HCEC 1CT (cell line): ENCODE results near the gene TNNT2.

ENCODE experiments used
- DNase-seq: peaks from one replicate; pipeline ENCODE4 v3.0.0-alpha.2; 2017

TNNT2 gene

DNA sequence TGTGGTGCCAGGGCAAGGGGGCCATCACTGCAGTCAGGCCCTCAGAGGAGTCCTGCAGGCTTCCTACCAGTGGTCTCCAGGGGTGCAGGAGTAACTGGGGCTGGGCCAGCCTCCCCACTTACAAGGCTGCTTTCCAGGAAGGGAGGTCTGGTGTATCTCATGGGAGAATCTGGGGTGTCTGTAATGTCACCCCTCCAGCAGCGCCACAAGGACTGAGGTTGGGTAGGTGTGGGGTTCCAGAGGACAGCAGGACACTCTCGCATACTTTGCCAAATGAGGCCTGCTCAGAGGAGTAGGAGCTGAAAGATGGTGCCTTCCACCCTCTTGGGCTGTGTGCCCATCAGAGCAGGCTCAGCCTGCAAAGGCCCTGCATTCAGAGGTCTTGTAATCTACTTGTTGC is 46.9 kb downstream of the TNNT2 start:
- no peak for DNase-seq

DNA sequence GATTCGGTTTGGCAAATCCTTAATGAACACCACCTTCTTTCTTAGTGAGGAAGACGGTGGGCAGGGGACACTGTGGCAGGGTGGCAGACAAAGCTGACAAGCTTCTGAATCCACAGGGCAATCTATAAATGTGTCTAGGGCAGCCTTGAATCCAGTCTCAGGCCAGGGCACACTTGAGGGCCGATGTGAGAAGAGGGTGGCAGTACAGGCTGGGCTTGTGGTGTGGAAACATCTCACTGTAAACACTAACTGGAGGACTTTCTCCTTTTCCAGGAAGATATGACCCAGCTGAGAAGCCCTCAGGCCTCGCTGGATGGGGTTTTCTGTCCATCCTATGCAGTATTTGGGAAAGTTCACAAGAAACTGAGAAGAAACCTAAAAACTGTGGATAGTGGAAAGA is 47.7 kb downstream of the TNNT2 start:
- DNase-seq = no peak

DNA sequence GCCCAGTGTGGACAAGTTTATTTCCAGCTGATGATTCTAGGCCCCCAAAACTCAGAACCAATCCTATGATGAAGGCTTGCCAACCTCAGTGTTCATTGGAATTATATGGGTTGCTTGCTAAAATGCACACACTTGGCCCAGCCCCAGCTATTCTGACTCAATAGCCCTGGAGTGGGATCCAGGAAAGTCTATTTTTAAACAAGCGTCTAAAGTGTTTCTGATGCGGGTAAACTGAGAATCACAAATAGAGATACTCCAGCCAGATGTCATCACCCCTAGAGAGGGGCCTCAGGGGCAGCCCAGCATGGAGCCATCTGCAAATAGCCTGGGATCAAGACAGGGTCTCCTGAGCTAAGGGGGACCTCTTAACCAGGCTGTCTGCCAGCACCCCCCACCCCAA is 48.2 kb downstream of the TNNT2 start:
- peak; percentile 9 for DNase-seq

DNA sequence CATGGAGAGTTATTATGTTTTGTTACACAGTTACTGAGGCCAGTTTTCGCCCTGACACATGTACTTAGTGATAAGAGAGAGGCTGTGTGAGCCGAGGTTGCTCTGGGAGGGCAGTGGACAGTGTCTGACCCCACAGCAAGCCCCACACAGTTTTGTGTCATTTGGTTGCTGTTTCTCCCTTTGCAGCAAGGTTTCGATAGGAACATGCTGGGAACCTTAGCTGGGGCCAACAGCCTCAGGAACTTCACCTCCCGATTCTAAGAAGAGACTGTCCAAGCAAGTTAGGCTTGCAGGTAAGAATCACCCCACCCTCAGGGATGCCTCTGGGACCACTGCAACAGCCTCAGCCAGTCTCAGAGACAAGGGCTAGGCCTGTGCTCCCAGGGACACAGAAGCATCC is 48.9 kb downstream of the TNNT2 start:
- DNase-seq = no peak

DNA sequence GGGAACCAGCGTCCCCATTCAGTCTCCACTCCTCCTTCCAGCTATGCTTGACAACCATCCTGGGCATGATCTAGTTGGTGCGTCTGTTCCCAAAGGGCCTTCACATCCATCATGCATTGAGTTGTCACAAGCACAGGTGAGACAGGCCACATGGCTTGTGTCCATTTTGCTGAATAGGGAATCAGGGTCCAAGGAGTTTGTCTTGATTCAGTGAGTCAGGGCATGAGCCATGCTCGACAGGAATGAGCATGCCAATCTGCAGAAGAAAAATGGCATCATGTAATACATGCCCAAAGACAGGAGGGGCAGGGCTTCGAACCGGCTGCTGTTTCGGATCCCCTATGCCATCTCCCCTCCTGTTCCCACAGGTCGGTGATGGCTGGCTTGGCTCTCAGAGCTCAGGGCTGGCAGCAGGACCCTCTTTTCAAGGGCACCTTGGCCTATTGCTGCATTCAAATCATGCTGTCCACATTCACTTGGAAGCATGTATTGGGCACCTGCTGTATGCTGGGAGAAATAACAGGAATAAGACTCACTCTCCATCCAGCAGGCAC is 49.7 kb downstream of the TNNT2 start:
- no peak for DNase-seq

DNA sequence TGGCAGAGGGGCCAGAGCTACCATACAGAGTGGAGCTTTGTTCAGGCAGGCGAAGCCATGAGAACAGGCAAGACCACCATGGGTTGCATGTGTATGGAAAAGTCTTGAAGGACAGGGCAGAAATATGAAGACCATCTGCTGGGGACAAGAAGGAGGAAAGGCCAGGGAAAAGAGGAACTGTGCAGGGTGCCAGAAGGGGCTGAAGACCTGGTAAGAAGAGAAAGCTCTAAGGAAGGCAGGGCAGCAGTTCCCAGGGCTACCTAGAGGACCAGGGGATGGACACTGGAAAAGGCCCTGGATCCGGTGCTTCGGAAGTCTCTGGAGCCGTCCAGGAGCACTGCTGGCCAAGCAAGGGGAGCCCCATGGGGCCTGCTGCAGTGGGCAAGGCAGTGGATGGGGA is 50.8 kb downstream of the TNNT2 start:
- DNase-seq = no peak

DNA sequence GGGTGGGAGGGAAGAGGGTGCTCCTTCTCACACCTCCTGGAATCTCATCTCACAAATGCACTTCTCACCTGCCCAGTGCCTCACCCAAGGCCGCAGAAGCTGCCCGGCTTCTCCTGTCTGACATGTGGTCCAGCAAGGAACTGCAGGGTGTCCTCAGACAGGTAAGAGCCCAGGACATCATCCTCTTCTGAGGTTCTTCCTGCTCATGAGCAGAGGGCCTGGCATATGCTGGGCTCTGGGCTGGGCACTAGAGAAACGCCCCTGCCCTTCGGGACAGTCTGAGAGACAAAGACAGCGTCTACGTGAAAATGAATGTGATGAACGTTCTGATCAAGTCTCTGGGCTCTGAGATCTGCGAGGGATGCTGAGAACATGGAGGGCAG is 51.8 kb downstream of the TNNT2 start:
- no peak for DNase-seq

DNA sequence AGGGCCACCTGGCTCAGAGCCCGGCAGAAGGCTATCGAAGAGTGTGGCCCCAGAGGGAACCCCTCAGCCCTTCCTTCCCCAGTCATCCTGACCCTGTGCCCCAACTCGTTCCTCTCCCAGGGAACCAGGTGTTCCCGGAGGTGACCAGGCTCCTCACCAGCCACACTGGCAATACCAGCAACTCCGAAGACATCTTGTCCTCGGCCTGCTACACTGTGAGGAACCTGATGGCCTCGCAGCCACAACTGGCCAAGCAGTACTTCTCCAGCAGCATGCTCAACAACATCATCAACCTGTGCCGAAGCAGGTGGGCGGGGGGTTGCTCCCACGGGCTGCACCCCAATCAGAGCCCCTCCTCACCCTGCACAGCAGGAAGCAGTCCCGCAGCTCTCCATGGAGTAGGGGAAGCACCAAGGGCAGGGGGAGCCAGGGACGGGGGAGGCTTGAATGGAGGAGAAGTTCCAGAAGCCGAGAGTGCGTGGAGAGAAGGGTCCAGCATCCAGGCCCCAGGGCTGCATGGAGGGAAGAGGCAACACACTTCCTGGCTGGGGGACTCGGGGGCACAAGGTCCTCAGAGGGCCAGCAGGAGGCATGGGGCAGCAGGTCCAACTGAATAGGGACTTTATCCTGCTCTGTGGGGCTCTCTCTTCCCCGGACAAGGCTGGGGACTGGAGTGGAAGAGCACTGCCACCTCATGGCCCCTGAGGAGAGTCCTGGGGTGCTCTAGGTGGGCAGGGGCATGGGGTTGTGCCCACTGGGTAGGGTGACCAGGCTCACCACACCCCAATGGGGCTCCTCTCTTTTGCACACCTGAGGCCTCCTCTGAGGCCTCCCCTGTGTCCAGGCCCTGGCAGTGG is 52.4 kb downstream of the TNNT2 start:
- DNase-seq = no peak

DNA sequence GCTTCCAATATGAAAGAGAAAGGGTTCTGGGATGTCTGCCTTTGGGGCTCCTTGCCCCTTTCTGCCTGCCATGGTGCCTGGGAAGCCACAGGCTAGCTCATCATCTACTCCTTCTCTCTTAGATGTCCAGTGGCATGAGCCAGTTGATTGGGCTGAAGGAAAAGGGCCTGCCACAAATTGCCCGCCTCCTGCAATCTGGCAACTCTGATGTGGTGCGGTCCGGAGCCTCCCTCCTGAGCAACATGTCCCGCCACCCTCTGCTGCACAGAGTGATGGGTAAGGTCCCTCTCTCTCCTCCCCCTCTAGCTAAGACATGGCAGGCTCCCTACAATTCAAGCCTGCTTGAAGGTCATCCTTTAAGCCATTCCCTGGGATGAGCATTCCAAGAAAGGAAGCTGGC is 53.2 kb downstream of the TNNT2 start:
- DNase-seq = no peak

DNA sequence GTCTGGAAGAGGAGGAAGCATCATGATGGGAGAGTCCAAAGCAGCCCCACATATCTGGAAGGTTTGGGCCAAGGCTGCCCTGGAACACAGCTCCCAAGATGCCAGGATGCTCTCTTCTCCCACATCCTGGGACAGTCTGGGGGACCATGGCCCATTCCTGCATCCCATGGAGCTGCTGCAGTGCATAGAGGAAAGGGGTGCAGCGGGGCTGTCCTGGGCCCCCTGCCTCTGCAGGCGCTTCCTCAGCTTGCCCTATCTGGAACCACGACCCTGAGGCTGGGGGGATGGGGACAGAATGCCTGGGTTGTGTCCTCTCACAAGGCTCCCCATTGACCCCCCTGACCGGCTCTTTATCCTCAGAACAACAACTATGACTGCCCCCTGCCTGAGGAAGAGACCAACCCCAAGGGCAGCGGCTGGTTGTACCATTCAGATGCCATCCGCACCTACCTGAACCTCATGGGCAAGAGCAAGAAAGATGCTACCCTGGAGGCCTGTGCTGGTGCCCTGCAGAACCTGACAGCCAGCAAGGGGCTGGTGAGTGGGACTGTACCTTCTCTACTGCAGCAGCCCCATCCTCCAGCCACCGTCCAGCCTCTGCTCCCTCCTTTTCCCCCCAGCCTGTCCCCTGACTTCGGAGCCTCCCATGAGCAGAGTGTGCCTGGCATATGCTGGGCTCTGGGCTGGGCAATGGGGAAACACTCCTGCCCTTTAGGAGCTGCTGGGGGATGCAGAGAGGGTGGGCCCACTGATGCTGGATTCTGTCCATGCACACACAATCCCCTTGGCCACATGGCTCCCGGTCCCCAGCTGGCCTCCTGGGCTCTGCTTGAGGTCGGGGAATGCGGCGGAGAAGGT is 54.6 kb downstream of the TNNT2 start:
- DNase-seq = no peak

DNA sequence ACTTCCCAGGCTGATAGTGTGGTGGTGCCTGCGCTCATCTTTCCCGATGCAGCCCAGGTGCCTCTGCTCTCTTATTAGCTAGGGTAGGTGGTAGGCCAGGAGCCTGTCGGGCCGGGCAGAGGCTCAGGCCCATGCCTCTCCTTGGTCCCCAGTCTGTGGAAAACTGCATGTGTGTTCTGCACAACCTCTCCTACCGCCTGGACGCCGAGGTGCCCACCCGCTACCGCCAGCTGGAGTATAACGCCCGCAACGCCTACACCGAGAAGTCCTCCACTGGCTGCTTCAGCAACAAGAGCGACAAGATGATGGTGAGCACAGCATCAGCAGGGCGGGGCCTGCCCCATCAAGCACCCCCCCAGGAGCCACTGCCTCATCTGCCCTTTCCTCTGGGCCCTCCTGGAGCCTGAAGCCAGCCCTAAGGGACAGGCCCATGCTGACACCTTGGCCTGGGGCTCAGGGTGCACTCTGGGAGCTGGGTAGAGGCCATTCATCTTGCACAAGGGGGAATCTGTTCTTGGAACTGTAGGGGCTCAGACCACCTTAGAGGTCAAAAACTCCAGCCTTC is 55.6 kb downstream of the TNNT2 start:
- no peak for DNase-seq

DNA sequence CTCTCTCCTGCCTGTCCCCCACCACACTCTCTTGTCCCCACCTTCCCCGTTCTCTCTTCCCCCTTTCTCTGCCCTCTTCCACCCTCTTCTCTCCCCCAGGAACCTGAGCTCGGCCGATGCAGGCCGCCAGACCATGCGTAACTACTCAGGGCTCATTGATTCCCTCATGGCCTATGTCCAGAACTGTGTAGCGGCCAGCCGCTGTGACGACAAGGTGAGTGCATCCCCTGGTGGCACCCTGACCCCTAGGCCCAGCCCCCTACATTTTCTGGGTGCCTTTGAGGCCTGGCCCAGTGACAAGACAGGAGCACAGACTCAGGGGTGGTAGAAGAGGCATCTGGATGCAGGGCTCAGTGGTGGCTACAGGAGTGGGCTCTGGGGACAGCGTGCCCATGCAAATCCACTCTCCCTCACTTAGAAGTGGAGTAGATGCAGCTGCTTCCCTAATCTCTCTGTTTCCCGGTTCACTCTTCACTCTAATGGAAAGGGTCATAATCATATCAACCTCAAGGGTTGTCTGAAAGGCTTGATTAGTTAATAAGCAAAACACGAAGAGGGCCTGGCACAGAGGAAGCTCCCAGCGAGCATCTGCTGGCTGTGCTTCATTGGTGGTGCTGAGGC is 57.2 kb downstream of the TNNT2 start:
- no peak for DNase-seq

DNA sequence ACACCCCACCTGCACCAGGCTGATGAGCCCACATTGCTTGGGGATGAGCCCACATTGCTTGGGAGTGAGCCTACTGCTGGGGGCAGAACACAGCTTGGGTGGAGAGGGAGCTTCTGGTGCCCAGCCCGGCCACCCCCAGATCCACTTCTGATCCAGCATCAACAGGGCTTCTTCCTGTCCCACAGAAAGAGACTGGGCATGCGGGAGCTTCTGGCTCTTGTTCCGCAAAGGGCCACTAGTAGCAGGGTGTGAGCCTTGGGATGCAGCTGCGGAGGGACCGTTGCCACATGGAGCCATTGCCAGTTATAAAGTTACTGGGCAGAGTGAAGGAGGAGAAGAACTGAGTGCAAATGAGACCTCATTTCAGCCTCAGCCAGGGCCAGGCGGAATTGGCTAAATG is 57.8 kb downstream of the TNNT2 start:
- no peak for DNase-seq

DNA sequence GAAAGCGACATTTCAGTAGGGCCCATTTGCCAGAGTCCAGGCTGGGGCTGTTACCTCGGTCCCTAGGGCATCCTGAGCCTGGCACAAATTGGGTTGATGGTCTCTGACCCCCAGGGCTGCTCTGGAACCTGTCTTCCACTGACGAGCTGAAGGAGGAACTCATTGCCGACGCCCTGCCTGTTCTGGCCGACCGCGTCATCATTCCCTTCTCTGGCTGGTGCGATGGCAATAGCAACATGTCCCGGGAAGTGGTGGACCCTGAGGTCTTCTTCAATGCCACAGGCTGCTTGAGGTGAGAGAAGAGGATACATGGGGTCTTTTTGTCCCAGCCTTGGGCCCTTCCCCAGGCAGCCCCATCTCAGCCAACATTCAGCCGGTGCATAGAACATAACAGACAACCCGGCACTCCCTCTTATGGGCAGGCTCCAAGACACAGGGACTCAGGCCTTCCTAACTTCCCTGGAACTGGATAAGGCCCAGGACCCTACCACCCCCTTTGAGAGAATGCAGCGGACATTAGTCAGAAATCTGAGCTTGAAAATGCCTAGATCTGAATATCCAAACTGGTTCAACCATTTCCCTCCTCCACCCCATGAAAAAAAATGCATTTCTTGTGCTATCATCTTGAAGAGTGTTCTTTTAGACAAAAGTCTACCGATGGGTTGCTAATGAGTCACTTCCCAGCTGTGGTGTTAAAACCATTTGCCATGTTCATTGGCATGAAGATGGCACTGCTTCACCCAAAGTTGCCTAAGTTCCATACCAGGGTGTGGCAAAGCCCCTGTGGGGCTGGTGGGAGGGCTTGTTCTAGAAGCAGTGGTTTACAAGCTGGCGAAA is 58.8 kb downstream of the TNNT2 start:
- no peak for DNase-seq

DNA sequence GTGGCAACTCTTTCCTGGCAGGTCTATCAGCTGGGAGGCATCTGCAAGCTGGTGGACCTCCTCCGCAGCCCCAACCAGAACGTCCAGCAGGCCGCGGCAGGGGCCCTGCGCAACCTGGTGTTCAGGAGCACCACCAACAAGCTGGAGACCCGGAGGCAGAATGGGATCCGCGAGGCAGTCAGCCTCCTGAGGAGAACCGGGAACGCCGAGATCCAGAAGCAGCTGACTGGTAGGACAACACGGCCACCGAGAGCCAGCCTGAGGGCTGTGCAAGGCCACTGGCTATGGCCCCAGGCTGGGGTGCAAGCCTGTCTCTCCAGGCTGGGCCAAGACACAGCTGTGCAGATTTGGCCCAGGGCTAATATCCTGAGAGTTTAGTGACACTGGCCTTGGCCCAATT is 59.9 kb downstream of the TNNT2 start:
- DNase-seq = no peak

DNA sequence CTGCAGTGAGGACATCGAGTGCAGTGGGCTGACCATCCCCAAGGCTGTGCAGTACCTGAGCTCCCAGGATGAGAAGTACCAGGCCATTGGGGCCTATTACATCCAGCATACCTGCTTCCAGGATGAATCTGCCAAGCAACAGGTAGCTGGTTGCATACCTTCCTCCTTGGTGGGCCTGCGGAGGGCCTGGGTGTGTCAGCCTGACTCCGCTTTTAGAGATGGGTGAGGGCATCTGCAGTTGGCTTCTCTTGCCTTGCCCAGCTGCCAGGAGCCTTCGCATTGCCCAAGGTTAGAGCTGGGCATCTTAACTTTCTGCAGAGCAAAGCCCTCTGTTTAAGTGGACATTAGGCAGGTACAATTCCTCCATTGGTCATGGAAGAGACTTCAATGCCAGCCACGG is 60.9 kb downstream of the TNNT2 start:
- no peak for DNase-seq

DNA sequence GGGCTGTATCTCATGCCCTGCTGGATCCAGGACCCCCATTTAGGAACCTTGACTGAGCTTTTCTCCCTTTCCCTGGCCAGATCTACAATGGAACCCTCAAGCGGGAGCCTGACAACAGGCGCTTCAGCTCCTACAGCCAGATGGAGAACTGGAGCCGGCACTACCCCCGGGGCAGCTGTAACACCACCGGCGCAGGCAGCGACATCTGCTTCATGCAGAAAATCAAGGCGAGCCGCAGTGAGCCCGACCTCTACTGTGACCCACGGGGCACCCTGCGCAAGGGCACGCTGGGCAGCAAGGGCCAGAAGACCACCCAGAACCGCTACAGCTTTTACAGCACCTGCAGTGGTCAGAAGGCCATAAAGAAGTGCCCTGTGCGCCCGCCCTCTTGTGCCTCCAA is 64.4 kb downstream of the TNNT2 start:
- no peak for DNase-seq

DNA sequence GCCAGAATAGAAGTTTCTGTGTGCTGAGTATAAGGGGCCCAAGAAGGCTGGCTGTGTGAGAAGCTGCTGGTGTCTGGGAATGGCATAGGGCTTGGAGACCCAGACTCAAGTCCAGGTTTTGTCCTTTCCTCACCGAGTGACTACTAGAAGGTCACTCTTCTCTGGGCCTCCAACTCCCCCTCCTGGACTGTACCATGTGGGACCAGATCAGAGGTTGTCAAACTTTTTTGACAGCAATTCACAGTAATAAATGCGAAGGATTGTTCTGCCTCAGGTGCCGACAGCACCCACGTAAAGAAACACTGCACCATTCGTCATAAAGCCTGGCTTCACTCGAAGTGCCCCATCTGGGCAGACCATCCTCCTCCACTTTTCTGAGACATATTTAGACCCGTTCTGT is 65.2 kb downstream of the TNNT2 start:
- no peak for DNase-seq

DNA sequence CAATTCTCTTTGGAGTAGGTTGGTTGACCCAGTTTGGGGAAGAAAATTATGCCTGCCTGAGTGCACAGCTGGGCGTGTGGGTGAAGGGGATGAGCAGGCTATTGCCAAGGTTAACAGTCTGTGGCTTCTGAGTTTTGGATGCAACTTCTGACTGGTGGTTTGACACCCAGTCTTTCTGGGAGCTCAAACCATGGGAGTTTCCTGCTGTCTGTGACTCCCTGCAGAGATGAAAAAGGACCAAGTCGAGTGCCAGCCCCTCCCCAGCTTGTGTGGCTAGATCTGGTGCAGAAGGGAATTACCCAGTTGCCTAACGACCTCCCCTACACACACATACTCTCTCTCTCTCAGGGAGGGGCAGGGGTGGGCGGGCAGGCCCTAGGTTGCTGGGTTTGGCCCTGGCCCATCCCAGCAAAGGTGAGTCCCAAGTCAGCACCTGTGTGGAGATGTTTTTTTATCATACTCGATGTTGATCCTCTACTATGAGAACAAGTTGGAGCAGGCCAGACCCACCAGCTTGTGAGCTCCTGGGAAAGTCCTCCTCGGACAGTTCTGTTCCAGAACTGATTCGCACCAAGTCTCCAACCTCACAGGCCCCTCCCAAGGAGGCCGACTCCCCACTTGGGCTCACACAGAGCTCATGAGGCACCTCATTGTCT is 66.0 kb downstream of the TNNT2 start:
- no peak for DNase-seq

DNA sequence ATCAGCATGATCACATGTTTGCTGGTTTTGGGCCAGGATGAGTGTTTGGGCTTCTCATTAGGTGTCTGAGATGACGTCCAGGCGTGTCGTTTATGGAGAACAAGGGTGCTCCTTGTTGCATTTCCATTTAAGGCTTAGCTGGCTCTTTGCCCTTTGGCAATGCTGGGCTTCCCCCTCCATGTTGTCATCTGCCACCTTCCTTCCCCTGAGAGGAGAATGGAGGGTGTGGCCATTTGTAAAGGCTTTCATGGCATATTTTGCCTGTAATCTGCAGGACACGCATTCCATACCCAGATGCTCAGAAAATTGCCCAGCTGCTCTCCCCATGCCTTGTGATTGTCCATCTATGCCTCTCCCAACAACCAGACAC is 66.5 kb downstream of the TNNT2 start:
- DNase-seq = no peak

DNA sequence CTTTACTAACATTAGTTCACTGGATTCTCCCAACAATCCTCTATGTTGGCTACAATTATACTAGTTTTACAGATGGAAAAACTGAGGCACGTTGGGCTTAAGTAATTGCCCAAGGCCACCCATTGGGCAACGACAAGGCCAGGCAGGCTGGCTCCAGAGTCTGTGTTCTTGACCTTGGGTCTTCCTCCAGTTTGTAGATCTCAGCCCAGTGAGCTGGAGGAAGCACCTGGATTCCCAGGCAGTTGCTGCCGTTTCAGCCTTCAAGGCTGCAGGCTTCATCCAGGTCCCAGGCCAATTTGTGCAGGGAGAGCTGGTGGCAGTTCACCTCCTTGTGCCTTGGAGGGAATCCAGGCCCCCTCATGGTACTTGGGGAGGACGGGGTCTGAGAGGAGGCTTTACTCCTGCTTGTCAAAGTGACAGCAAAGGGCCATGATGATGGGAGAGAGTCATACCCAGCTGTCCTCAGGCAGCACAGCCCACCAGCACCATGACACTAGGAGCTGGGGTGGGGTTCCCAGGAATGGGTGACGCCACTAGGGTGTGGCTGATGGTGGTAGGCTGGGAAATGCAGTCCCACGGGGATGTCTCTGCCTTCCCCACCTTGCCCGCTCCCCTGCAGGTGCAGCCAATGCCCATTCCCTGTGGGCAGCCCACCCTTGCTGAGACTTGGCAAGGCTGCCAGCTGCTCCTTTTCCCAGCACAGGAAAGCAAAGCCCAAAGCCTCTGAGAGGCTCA is 67.1 kb downstream of the TNNT2 start:
- DNase-seq = no peak
